Measurements from ENCODE around the gene TMEM114.
A peak's percentile ranks its signal among the peaks of the same experiment; 100 is the strongest.

The TMEM114 gene

GRCh38 chr16:8589900-8590688 lies at the start of gene TMEM114:
Gene TMEM114, minus strand, starts transcription at chr16:8590511. Its CDS starts 673 bp downstream, at chr16:8589838.
- no peak for DNase-seq (ENCODE audit: low spot score)

GRCh38 chr16:8639694-8640093 lies 49.4 kb upstream of the TMEM114 start:
- DNase-seq (ENCODE audit: low spot score), result no peak

GRCh38 chr16:8634991-8635736 lies 44.9 kb upstream of the TMEM114 start:
- no peak for DNase-seq (ENCODE audit: low spot score)

GRCh38 chr16:8632675-8633182 lies 42.4 kb upstream of the TMEM114 start:
- no peak for DNase-seq (ENCODE audit: low spot score)

- DNase-seq (ENCODE audit: low spot score), result no peak
These were observed 41.6 kb upstream of the TMEM114 start for GRCh38 chr16:8631818-8632465.

GRCh38 chr16:8631373-8631772 lies 41.1 kb upstream of the TMEM114 start:
- DNase-seq (ENCODE audit: low spot score), result no peak

- DNase-seq (ENCODE audit: low spot score), result no peak
These were observed 40.1 kb upstream of the TMEM114 start for GRCh38 chr16:8630255-8630953.

GRCh38 chr16:8628981-8629725 lies 38.8 kb upstream of the TMEM114 start:
- no peak for DNase-seq (ENCODE audit: low spot score)

GRCh38 chr16:8627456-8627855 lies 37.1 kb upstream of the TMEM114 start:
- DNase-seq (ENCODE audit: low spot score), result no peak

GRCh38 chr16:8626946-8627345 lies 36.6 kb upstream of the TMEM114 start:
- DNase-seq (ENCODE audit: low spot score), result no peak

GRCh38 chr16:8625491-8626087 lies 35.3 kb upstream of the TMEM114 start:
- no peak for DNase-seq (ENCODE audit: low spot score)

GRCh38 chr16:8623634-8624033 lies 33.3 kb upstream of the TMEM114 start:
- DNase-seq (ENCODE audit: low spot score), result no peak

- DNase-seq (ENCODE audit: low spot score), result no peak
These were observed 32.0 kb upstream of the TMEM114 start for GRCh38 chr16:8622315-8622656.

GRCh38 chr16:8621572-8622314 lies 31.4 kb upstream of the TMEM114 start, which contains the start of gene METTL22:
Gene METTL22, plus strand, starts transcription at chr16:8621698. Its CDS starts 3,968 bp downstream, at chr16:8625666.
- DNase-seq (ENCODE audit: low spot score), result peak; percentile 86

GRCh38 chr16:8621222-8621571 lies 30.9 kb upstream of the TMEM114 start:
- DNase-seq (ENCODE audit: low spot score), result no peak

GRCh38 chr16:8620535-8620934 lies 30.2 kb upstream of the TMEM114 start:
- no peak for DNase-seq (ENCODE audit: low spot score)

- no peak for DNase-seq (ENCODE audit: low spot score)
These were observed 29.5 kb upstream of the TMEM114 start for GRCh38 chr16:8619671-8620370.

GRCh38 chr16:8614435-8615029 lies 24.2 kb upstream of the TMEM114 start:
- DNase-seq (ENCODE audit: low spot score), result no peak

Measured in putamen (tissue), 1 donor.